Left renal cortex interstitium (tissue), 4 donors: ENCODE results near the gene ABLIM1. TPM values are rescaled to one million over a fixed set of nuclear protein-coding genes. Genes with fewer than 3 reads are reported as not detected.

Experiments used
- DNase-seq, 4 donors: peaks; one replicate each; pipeline ENCODE4 v3.0.0-alpha.2; 2013; ENCODE audit warnings: low read depth in 4 of 4, low spot score in 2 of 4, missing footprints in 1 of 4
- polyA plus RNA-seq, 4 donors: library from polyadenylated mRNA; unstranded; fragments of 120-200 nt; gene quantifications; one replicate each; pipeline ENCODE4 v1.2.1, GENCODE V29; 2013; ENCODE audit not compliant: insufficient read length in 4 of 4

Gene ABLIM1
- polyA plus RNA-seq, 4 donors = 85.7 to 118 (median 95.5) TPM

DNA sequence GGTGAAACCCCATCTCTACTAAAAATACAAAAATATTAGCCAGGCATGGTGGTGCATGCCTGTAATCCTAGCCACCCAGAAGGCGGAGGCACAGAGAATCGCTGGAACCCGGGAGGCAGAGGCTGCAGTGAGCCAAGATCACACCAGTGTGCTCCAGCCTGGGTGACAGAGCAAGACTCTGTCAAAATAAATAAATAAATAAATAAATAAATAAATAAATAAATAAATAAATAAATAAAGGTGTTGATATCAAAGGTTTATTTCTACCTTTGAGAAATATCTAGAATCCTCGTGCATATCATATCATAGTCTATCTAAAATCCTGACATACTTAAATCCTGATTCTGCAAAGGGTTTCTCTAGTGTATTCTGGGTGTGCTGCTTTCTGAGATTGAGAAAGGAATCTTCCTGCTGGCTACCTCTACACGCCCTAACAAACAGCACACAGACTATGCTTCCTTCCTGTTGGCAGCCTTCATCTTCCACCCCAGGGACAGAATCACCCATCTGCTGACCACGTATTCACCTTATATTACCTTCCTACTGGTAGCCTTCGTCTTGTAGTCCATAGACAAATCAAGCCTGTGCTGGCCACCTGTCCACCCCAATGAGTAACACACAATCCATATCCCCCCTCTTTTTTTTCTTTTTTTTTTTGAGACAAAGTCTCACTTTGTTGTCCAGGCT, 8.7 kb downstream of the ABLIM1 start:
- no peak for DNase-seq

- no peak for DNase-seq
Observed at GRCh38 chr10:114648368-114648767, 9.7 kb downstream of the ABLIM1 start.

DNA sequence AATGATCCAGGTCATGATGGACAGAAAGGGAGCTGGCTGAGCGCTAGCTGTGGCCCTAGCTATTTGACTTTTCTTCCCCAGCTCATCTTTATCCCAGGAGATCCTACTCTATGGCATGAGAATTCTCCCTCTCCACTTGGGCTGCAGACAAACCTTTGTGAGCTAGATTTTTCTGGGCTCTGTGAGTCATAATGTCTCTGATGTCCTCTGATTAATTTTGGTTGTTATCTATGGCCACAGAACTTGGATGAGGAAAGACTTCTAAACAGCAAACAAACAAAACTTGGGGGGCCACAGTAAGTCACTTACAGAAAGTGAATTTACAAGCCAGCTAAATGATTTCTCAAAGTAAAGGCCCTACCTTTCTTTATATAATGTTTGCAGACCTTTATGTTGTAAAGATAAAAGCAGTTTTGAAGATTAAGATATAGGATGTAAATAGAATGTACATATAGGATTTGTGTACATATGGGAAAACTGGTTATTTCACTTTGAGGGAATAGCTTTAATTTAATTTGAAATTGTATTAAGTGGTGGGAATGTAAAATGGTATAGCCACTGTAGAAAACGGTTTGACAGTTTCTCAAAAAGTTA, 10.4 kb downstream of the ABLIM1 start:
- no peak for DNase-seq

DNA sequence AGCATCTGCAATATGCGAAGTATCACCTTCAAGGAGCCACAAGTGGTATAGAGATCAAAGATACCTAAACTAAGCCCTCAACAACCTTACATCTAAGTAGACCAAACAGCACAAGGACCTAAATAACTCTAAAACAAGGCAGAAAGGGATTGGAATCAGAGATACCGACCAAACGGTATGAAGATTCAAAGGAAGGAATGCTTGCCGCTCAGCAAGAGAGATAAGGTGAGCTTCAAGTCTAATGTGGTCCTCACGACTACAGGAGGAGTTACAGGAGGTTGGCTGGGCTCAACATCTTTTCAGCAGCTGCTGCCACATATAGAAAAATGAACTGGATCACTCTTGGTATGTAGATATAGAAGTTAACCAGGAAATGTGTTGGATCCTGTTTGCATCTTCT, 11.6 kb downstream of the ABLIM1 start:
- no peak for DNase-seq

GRCh38 chr10:114645706-114646105, 12.4 kb downstream of the ABLIM1 start:
- no peak for DNase-seq

GRCh38 chr10:114643158-114643557, 14.9 kb downstream of the ABLIM1 start:
- DNase-seq = no peak

DNA sequence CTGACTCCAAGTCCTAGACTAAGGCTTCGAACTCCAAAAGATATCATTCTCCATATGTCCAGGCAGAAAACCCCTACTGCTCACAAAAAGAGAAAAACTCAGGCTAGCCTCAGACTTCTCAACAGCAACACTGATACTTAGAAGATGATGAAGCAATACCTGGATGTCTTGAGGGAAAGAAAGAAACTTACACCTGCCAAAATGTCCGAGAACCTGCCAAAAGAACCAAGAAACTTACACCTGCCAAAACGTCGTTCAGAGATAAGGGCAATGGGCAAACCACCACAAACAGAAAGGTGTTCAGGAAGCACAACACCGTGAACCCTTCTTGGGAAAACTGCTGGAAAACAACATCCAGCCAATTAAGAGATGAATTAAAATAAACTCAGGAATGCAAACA, 15.3 kb downstream of the ABLIM1 start:
- no peak for DNase-seq

GRCh38 chr10:114638821-114639625, 19.1 kb downstream of the ABLIM1 start:
- no peak for DNase-seq

- no peak for DNase-seq
Observed at GRCh38 chr10:114635797-114636550, 22.1 kb downstream of the ABLIM1 start.

DNA sequence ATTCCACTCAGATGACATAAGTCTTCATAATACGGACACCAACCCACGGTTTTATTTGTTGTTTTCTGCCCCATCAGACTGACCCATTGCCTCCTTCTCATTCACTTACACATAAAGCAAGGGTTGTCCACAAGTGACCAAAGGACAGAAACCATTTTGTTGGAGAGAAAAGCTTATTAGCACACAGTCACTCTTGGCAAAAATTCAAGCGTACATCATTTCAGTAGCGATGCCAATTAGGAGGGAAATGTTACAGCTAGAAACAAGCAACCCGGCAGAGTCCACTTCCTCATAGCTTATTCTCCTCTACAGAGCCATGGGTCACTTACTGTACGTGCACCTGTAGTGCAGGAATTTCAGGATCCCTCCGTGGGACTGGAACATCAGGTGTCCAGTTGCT, 23.0 kb downstream of the ABLIM1 start:
- DNase-seq = no peak

GRCh38 chr10:114634609-114634979, 23.5 kb downstream of the ABLIM1 start:
- no peak for DNase-seq

- DNase-seq = no peak
Observed at GRCh38 chr10:114632869-114633715, 25.0 kb downstream of the ABLIM1 start.

GRCh38 chr10:114631666-114632417, 26.2 kb downstream of the ABLIM1 start:
- no peak for DNase-seq

DNA sequence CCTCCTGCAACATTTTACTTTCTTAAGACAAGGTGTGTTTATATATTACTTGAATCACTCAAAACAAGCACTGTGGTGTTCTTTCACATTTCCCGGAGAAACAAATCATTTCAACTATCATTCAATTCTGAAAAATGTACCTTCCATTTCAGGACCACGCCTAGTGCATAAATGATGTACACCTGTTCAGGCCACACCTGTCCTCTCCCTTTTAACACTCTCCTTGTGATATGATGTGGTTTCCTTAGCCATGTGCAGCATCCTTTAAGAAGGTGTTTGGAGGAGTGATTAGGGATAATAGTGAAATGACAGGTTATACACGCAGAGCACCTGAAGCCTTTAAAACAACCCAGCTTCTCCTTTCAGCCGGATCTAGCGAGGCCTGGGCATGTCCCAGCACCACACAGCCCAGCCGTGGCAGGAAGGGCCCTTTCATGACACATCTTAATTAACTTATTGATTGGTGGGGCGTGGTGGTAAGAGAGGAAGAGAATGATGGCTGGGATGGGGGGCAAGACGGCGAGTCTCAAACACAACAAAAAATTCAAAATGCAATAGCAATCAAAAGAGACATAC, 26.9 kb downstream of the ABLIM1 start:
- no peak for DNase-seq

GRCh38 chr10:114629824-114630730, 28.0 kb downstream of the ABLIM1 start:
- DNase-seq = no peak

DNA sequence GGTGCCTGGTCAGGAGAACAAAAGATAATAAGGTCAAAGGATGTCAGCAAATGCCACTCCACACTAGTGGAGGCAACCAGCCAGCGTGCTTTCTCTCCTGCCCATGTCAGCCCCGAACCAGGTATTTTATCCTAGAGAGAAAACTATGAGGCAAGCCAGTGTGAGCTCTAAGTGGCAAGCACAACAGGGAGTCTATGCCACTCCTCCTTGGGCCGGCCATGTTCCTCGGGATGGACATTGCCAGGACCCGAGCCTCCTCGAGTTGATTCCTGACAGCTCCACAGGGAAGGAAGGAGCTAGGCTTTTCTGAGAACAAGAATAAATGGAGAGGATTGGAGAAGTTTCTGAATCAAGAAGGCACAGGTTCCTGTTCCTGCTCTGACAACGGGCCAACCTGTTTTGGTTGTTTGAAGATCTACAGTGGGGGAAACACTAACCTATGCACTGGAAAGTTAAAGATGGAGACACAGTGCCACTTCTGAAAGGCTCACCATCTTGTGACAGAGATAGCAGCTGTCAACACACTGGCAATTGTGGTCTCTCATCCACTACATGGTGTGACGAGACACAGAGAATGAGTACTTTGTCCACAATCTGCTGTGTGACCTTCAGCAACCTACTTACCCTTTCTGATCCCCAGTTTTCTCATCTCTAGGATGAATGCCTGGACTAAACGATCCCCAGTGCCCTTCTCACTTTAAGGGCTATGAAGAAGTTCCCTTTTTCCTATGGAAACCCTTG, 28.8 kb downstream of the ABLIM1 start:
- no peak for DNase-seq

DNA sequence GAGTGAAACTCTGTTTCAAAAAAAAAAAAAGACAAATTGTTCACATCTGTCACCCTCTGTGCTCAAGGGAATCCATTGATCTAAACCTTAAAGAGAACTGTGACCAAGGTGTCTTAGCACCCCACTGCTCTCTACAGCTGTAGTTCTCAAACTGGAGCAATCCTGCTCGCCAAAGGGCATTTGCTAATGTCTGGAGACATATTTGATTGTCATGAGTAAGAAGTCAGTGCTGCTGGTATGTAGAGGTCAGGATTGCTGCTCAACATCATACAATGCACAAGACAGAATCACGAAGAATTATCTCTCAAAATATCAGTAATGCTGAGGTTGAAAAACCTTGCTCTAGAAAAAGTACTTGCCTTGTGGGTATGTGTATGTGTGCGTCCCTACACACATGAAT, 30.0 kb downstream of the ABLIM1 start:
- DNase-seq = no peak
